GM21423 (cell line): ENCODE data around the gene C18orf63.

ENCODE experiments used
- ATAC-seq: cut with Tn5 transposase; IDR thresholded peaks from one replicate; pipeline ENCODE4 v1.9.1; 2021; ENCODE audit warnings: mild to moderate bottlenecking, moderate library complexity; ENCODE audit not compliant: unreplicated experiment

C18orf63 gene

DNA sequence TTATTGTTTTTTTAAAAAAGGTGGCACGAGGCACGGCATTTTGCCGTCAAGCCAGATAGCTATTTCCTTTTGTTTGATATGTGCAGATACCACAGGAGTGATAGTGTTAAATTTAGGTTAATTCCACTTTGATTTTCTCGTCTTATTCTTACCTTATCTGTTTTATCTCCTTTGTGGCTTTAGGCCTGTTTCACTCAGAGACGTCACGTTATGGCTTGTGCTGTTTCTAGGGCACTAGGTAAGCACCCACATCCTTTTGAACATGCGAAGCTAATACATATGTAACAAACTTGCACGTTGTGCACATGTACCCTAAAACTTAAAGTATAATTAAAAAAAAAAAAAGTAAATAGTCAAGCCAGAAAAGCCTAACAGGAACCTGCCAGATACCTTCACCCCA, 57.8 kb downstream of the C18orf63 start:
- no peak for ATAC-seq

DNA sequence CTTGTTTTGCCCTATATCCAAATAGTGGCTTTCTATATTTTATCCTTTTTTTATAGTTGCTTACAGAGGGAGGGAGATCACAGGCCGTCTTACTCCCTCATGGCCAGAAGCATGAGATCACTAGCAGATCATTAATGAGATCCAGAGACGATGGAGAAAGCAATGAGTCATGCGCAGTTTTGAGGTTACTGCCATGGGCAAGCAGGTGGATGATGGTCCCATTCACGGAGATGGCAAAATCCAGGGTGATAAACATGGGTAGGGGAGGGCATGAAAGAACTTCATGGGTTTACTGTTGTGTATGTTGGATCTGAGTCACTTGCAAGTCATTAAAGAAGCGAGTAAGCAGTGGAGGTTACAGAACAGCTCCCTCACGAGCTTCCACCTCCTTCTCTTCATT, 60.4 kb downstream of the C18orf63 start:
- no peak for ATAC-seq

GRCh38 chr18:74376523-74376922, 60.9 kb downstream of the C18orf63 start:
- ATAC-seq, result no peak

DNA sequence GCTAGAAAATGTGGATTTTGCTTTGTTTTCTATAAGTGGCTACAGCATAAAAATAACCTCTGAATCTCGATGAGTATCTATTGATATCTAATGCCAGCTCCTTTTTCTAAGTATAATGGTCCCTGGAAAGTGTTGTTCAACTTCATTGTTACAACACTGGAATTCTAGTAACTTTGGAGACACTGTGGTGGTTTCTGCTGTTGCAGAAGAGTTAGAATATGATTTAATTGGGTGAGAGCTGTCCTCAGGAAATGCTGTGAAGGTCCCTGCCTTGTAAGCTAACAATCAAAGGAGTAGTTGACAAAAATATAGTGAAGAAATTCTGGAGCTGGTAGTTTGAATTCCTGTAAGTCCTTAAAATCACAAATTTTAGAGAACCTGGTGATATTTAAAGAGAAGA, 62.1 kb downstream of the C18orf63 start:
- no peak for ATAC-seq

- ATAC-seq, result no peak
These were observed 62.6 kb downstream of the C18orf63 start for GRCh38 chr18:74378179-74378682.

GRCh38 chr18:74380916-74381315, 65.3 kb downstream of the C18orf63 start:
- ATAC-seq, result no peak

- no peak for ATAC-seq
These were observed 66.1 kb downstream of the C18orf63 start for GRCh38 chr18:74381621-74382295.

- no peak for ATAC-seq
These were observed 66.9 kb downstream of the C18orf63 start for GRCh38 chr18:74382481-74383017.

- ATAC-seq, result no peak
These were observed 71.7 kb downstream of the C18orf63 start for GRCh38 chr18:74387383-74387782.

DNA sequence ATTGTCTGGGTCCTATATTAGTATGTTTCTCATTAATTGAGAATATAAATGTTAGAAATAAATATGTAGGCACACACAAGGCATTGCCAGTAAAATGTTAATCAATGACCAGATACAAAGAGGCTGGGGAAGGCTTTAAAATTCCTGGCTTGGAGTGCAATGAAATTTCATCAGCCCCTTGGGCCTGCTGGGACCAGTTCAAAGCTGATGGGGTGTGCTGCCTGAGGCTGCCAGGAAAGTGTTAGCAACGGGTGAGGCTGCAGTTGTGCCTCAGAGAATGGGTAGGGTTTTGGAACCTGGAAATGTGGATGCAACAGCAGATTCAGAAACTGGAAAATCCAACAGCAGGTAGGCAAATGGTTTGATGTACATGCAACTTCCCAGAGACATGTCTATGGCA, 72.6 kb downstream of the C18orf63 start:
- ATAC-seq, result no peak

DNA sequence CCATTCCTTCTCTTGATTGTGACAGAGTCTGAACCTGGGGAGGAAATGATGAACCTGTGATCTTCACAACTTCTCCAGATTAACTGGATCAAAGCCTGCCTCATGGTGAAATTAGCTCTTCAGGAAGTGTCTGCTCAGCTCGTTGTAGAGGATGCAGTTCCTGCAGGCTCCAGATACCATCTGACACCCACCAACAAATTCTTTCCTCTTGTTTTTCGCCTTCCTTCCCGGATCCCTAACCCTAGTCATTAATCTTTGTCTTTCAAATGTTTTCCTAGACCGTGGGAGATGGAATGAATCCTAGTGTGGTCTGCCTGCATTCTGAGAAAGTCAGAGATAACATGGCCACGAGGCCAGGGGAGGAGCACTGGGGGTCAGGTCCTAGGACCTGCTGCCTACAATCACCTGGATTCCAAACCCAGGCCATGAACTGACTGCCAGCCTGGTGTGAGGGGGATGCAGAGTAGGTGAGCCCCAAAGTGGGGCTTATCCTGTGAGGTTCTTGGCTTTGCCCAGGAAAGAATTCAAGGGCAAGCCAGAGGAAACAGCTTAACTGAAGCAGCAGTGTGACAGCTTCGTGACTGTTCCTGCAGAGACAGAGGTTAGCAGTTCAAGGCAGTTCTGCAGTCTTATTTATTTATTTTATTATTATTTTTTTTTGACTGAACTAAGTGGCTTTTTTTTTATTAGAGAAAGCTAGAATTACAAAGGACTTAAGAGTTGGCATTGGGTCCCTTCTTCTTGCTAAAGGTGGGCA, 73.7 kb downstream of the C18orf63 start:
- no peak for ATAC-seq

- no peak for ATAC-seq
These were observed 74.4 kb downstream of the C18orf63 start for GRCh38 chr18:74389991-74390390.

DNA sequence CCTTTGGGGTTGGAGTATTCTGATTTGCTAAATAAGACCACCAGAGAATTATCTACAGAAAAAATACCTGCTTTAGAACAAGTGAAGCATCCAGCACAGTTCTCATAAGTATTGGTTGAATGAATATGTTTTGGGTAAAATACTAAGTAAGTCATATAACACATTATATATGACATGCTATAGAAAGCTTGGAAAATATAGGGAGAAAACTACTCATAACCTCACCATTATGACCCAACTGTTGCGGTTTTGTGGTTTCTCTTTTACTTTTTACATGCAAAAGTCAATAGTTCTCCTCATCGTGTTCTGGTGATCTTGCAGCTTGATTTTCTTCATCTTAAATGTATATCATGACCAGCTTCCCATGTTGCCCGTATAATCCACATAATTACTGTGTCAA, 75.3 kb downstream of the C18orf63 start:
- ATAC-seq, result no peak

GRCh38 chr18:74392323-74392722, 76.7 kb downstream of the C18orf63 start:
- no peak for ATAC-seq

DNA sequence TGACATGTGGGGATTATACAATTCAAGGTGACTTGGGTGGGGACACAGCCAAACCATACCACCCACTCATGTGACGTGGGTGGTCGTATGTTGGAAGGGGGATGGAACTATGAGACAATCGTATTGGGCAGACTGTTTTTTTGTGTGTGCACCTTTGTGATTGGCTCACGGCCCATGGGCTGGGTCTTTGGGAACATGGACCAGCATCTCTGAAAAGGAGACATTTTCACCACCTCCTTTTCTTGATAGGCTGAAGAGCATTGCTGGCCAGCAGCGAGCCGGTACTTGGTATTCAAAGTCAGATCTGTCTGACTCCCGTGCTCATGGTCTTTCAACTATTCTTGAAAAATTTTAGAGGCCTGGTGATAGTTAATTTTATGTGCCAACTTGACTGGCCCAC, 79.4 kb downstream of the C18orf63 start:
- no peak for ATAC-seq

GRCh38 chr18:74395648-74396154, 80.1 kb downstream of the C18orf63 start:
- ATAC-seq, result no peak

DNA sequence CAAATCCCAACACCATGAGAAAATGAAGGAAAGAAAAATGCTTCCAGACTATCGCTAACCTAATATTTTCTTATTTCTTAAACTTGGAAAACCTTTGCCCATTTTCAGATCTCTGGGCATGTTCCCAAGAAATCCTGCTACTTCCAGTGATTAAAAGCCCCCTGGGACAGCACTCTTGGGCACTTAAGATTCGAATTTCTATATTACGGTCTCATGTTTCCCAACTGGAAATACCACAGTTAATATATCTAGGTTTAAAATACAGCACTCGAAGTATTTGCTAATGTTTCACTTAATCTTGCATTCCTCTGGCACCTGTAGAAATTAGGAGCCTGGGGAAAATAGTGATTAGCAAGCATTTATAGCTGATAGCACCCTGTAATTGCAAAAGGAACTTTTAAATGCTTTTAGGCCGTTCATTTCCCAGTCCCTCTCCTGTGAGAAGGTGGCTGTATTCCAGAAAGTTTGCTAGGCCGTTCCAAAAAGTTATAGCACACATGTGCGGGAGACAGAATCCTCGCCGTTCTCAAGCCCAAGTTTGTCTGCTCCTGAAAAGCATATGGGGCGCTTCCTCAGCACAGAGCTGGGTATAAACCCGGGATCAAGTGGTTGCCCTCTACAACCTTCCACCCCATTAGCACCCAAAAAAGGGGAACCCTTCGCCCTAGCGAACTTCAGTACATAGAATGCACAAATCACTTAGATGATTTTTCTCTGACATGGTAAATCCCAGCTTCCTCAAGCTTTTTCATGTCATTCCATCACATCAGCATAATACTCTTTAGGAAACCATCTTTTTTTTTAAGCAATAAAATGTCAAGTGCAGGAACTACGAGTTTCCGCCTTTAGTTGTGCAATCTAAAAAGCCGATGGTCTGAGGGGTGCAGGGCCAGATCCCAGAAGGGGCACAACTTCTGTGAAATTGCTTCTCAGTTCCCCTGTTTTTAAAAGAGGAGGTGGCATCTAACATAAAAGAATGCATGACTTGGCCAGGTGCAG, 80.8 kb downstream of the C18orf63 start:
- ATAC-seq, result no peak

DNA sequence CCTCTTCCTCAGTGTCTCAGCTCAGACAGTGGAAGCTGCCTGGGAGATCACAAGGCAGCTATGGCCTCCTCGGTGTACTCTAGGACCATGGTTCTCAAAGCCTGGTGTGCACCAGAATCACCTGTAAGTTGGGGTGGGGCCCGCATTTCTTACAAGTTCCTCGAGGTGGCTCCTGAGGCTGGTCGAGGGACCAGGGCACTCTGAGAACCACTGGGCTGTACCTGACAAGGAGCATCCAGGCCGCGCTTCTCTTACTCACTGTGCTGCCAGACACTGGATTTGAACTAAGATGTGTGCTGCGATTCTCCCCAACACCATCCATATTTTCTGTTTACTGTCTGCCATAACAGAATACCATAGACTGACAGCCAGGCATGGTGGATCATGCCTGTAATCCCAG, 81.9 kb downstream of the C18orf63 start:
- no peak for ATAC-seq

DNA sequence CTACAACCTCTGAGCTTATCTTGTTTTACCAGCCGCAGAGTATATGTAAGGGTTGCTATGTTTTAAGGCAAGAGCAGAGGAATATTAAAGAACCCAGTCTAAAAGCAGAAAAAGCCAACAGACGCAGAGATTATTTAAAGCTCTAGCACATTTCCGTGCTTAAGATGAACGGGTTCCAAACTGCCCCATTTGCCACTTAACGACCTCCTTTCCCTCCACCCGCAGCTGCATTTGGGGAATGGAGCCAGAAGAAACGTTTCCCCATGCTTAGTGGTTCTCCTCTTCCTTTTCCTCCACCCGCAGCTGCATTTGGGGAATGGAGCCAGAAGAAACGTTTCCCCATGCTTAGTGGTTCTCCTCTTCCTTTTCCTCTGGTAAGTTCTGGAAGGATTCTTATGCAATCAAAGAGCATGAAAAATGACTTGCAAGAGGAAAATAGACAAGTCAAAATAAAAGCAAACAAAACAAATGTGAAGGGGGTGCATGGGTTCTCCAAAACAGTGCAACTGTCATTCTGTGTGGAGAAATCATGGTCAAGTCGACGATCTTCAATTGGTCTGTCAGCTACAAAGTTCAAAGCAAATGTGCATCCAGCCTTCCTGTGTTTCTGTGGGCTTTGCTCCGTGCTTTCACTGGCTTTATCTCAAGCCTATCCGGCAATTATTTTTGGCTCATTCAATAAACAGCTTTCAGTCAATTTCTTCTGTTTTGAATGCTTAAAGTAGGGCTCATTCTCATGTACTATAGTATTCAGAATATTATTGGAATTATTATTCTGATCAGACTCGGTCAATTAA, 83.7 kb downstream of the C18orf63 start:
- no peak for ATAC-seq

DNA sequence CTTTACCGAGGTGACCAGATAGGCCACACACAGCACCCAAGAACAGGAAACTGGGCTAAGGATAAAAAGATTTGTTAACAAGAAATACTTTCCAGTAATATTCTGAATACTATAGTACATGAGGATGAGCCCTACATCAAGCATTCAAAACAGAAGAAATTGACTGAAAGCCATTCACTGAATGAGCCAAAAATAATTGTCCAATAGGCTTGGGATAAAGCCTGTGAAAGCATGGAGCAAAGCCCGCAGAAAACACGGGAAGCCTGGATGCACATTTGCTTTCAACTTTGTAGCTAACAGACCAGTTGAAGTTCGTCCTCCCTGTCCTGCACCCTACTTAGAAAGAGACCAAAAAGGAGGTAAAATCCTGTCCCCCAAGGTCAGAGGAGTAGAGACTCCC, 85.2 kb downstream of the C18orf63 start:
- no peak for ATAC-seq
